Nucleus accumbens (tissue), 56 donors: ENCODE measurements around the gene MARS1.
"Not testable (repeated sequence)": the region's sequence is repeated elsewhere in the genome, so short reads cannot be mapped to it uniquely, and the experiment has no call there.

Experiments used
- DNase-seq, 56 donors: peaks; one replicate each; lab custom pipeline; 2025; lab: John Stamatoyannopoulos, UW

The MARS1 gene

DNA sequence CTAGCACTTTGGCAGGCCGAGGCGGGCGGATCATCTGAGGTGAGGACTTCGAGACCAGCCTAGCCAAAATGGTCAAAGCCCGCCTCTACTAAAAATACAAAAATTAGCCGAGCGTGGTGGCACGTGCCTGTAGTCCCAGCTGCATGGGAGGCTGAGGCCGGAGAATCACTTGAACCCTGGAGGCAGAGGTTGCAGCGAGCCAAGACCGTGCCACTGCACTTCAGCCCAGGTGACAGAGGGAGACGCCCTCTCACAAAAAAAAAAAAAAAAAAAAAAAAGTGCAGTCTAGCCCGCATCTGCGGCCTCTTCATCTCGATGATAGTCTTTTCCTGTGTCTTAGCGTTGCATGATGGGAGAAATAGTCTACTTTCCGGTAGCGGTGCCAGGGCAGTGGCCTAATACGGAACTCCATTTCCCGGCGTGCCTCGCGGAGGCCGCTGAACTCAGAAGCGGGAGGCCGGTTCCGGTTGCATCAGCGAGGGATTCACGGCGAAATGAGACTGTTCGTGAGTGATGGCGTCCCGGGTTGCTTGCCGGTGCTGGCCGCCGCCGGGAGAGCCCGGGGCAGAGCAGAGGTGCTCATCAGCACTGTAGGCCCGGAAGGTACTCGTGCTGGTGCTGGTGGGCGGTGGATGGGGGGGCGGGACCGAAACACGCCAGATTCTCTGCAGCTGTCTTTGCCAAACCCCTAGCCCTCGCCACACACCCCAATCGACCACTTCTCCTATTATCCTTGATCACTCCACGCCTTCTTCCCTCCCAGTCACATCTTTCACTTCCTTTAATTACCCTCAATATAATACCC lies at the start of gene MARS1:
TSS of gene MARS1 (plus strand) at position 472 of the 805 bp plus-strand sequence. CDS start at position 495, 23 bp downstream.
- DNase-seq, result peak; percentile 58 to 98 (median 90)

DNA sequence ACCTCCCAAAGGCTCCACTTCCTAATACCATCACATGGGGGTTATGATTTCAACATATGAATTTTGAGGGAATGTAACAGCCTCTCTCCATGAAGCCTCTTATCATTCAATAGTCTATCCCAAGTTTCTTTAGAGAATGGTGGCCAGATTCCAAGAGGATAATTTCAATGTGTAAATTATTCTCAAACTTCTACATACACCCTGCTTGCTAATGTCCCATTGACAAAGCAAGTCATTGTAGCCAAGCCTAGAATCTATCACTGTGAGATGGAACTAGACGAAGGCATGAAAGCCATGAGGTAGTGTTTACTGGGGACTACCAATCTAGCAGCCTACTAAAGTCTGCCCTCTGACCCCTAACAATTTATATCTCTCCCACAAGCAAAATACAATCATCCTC lies 49.5 kb upstream of the MARS1 start:
- DNase-seq, result no peak

DNA sequence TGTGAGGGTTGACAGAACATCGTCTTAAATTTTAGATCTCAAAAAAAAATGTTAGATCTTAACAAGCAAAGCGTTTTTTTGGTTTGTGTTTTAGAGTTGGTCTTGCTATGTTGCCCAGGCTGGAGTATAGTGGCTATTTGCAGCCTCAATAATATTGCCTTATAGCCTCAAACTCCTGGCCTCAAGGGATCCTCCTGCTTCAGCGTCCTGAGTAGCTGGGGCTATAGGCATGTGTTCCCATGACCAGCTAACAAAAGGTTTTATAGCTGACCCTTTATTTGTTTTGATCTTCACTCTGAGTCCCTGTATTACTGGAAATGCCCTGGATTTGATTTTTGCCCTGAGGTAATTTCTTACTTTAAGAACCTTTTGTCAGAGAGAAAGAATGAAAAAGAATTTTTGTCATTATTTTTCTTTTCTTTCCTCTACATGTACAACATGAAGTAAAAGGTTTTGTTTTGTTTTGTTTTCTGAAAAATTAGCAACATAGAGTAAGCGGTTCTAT lies 48.1 kb upstream of the MARS1 start:
- no peak for DNase-seq

DNA sequence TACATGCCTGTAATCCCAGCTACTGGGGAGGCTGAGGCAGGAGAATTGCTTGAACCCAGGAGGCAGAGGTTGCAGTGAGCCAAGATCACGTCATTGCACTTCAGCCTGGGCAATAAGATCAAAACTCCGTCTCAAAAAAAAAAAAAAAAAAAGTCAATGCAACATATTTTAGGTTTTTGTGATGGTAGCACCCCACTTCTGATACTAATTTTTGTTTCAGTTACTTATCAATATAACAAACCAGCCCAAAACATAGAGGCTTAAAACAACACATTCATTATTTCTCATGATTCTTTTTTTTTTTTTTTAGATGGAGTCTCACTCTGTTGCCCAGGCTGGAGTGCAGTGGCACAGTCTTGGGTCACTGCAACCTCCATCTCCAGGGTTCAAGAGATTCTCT lies 46.5 kb upstream of the MARS1 start:
- not testable (repeated sequence) for DNase-seq

DNA sequence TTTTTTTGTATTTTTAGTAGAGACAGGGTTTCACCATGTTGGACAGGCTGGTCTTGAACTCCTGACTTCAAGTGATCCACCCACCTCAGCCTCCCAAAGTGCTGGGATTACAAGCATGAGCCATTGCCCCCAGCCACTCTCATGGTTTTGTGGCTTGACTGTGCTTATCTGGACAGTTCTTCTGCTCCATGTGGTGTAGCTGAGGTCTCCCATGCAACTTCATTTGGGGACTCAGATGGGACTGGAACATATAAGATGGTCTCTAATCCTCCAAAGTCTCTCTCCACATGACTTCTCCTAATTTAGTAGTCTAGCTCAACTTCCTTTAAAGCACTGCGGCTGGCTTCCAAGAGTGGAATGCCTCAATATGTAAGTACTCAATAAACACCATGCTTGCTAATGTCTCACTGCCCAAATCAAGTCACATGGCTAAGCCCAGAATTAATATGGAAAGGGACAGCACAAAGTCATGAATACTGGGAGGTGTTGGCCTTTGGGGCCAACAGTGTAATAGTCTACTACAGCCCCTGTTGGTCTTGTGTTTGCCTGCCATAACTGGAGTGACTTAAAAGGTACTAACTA lies 45.9 kb upstream of the MARS1 start:
- DNase-seq, result no peak

DNA sequence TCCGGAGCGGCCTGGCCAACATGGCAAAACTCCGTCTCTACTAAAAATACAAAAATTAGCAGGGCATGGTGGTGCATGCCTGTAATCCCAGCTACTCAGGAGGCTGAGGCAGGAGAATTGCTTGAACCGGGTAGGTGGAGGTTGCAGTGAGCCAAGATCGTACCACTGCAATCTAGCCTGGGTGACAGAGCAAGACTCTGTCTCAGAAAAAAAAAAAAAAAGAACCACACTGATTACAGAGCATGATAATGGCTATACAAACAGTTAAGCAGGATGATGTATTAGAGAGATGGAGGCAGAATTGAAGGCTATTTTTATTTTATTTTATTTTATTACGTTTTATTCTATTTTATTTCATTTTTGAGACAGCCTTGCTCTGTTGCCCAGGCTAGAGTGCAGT lies 43.5 kb upstream of the MARS1 start:
- not testable (repeated sequence) for DNase-seq

DNA sequence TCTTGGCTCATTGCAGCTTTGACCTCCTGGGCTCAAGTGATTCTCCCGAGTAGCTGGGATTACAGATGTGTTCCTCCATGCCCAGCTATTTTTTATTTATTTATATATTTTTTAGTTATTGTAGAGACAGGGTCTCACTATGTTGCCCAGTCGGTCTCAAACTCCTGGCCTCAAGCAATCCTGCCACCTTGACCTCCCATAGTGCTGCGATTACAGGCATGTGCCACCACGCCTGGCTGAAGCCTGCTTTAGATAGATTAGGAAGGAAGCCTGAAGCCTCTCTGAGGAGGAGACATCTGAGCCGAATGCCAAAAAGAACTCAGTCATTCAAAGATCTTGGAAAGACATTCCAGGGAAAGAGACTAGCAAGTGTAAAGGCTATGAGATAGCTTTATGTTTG lies 43.1 kb upstream of the MARS1 start:
- DNase-seq, result no peak

DNA sequence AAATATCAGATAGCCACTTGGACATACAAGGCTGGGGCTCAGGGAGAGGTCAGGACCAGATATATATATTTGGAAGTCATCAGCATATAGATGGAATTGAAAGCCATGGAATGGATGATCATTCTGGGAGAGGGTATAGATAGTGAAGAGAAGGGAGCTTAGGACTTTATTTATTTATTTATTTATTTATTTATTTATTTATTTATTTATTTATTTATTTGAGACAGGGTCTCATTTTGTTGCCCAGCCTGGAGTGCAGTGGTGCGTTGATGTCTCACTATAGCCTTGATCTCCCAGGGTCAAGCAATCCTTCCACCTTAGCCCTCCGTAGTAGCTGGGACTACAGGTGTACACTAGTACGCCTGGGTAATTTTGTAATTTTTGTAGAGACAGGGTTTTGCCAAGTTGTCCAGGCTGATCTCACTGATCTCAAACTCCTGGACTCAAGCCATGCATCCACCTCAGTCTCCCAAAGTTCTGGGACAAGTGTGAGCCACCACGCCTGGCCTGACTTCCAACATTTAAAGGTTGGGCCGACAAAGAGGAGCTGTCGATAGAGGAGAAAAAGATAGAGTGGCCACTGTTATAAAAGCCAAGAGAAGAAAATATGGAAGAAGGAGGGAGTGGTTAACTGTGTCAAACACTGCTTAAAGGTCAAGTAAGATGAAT lies 41.4 kb upstream of the MARS1 start:
- DNase-seq, result no peak

DNA sequence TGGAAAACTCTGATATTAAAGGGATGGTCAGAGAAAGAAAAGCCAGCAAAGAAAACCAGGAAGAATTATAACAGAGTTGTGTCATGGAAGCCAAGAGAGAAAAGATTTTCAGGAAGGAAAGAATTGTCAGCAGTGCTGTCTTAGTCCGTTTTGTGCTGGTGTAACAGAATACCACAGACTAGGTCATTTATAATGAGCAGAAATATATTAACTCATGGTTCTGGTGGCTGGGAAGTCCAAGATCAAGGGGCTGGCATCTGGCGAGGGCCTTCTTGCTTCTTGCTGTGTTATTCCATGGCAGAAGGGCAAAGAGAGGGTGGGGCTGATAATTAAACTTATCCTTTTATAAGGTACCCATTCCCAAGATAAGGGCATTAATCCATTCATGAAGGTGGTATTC lies 39.2 kb upstream of the MARS1 start:
- DNase-seq, result no peak

DNA sequence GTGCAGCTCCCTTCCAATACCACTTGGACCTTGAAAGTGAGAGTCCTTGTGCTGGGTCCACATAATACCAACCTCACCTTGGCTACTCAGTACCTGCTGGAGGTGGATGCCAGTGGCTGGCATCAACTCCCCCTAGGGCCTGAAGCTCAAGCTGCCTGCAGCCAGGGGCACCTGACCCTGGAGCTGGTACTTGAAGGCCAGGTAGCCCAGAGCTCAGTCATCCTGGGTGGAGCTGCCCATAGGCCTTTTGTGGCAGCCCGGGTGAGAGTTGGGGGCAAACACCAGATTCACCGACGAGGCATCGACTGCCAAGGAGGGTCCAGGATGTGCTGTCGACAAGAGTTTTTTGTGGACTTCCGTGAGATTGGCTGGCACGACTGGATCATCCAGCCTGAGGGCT lies 38.5 kb upstream of the MARS1 start:
- DNase-seq, result no peak

DNA sequence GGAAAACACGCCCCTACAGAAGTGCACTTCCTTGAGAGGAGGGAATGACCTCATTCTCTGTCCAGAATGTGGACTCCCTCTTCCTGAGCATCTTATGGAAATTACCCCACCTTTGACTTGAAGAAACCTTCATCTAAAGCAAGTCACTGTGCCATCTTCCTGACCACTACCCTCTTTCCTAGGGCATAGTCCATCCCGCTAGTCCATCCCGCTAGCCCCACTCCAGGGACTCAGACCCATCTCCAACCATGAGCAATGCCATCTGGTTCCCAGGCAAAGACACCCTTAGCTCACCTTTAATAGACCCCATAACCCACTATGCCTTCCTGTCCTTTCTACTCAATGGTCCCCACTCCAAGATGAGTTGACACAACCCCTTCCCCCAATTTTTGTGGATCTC lies 37.8 kb upstream of the MARS1 start:
- DNase-seq, result no peak

DNA sequence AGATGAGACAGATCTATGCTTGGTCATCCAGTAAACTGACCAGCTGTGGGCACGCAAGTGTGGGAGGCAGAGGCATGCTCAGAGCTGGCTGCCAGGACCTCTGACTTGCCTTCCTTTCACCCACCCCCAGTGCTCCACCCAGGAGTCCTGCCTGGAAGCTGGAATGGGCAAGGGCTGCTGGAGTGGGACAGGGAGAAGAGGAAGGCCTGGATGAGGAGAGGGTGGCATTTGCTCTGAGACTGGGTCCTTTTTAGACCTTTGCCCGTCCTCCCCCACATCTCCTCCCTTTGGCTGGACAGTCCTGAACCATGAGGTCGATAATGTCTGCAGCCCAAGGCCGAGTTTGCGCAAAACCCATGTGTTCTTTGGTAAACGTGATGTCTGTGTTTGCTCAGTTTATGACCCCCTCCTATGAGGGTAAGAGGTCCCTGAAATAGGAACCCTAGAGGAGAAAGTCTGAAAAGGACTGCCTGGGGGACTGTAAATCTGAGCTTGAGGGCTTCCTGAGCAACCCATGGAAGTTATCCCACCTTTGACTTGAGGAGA lies 36.6 kb upstream of the MARS1 start:
- DNase-seq, result no peak

DNA sequence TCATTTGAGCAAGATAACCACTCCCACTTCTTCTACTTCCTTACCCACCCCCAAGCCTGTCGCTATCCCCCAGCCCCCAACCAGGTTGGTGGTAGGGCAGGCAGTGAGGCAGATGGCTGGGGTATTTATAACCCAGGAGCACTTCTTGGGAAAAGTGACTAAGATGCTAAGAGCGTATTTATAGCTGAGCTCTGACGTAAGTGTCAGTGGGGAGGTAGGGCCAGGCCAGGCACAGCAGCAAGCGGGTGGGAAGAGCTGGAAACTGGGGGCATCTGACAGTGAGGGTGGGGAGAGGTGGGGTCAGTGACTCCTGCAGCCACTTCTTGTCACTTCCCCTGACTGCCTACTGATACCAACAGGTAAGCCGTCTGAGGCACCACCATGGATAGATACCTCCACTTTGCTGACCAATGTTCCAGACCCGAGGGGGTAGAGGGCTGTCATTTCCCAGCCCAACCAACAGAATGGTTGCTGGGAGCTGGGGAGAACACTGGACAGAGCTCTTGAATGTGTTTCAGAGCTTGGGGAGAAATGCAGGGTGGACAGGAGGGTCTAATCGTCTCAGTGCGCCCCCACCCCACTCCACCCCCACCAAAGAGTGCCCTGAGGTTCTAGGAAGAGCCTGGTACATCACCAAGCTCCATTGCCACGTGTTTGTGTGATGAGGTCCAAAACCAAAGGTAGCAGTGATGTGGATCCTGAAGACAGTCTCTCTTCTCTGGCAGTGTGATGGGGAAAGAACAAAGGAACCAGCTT lies 35.5 kb upstream of the MARS1 start:
- DNase-seq, result peak in 32 of 56 donors; percentile 6 to 79 (median 34)

DNA sequence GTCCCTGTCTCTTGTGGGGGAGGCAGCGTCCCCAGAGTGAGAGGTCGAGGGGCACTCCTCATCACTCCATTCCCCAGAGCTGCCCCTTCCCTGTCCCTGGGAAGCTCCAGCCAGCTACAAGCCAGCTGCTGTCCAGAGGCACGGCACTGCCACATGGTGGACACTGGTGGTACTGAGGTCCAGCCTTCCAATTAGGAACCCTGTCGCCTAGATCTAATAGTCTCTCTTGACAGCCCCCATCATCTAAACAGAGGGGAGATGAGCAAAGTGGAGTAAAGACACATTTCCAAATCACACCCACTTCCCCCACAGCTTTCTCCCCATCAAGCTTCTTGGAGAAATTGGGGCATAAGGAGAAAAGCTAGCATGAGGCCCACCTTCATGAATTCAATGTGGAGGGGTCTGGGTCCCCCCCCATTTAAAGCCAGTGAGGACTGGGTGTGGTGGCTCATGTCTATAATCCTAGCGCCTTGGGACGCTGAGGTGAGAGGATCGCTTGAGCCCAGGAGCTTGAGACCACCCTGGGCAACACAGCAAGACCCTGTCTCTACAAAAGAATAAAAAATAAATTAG lies 34.8 kb upstream of the MARS1 start:
- peak in 51 of 56 donors; percentile 9 to 85 (median 49) for DNase-seq

DNA sequence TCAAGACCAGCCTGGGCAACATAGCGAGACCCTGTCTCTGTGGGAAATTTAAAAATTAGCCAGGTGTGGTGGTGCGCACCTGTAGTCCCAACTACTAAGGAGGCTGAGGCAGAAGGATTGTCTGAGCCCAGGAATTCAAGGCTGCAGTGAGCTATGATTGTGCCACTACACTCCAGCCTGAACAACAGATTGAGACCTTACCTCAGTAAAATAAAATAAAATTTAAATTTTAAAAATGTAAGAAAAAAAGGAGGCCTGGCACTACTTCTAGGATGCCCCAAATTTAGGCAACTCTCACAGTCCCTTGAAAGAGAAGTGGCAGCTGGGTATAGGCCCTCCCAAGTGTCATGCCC lies 33.7 kb upstream of the MARS1 start:
- no peak for DNase-seq

DNA sequence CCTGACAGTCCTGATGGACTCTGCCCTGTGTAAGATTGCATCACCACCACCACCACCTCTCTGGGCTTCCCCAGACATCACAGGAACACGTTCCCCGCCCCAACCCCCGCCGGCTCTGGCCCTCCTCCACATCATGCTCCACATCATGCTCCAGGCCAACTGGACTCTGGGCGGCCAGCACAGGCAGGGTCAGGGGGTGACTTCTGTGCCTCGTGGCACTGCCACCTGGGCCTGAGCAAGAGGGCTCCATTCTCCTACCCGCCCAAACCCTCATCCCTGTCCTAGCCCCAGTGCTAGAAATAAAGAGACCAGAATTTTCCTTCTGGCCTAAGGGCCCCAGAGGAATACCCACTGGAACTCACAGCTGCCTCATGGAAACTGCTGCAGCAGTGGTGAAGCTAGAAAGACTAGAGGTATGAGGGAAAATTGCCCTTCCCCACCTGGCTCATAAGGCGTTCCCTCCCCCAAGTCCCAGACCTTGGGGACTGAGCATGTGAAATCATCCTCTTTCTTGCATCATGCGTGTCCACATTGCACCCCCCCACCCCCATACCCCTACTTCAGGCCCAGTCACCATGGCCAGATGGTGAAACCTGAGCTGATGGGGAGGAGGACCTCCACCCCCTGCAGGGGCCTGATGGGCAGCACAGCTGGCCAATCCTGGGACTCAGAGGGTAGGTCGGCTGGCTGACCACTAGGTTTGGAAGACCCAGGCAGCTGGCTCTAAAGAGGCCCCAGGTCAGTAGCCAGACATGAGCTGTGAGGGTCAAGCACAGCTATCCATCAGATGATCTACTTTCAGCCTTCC lies 33.1 kb upstream of the MARS1 start, which contains the start of gene INHBE:
TSS of gene INHBE (plus strand) at position 742 of the 808 bp plus-strand sequence. CDS start 230 bp downstream, outside the sequence.
- DNase-seq, result no peak

DNA sequence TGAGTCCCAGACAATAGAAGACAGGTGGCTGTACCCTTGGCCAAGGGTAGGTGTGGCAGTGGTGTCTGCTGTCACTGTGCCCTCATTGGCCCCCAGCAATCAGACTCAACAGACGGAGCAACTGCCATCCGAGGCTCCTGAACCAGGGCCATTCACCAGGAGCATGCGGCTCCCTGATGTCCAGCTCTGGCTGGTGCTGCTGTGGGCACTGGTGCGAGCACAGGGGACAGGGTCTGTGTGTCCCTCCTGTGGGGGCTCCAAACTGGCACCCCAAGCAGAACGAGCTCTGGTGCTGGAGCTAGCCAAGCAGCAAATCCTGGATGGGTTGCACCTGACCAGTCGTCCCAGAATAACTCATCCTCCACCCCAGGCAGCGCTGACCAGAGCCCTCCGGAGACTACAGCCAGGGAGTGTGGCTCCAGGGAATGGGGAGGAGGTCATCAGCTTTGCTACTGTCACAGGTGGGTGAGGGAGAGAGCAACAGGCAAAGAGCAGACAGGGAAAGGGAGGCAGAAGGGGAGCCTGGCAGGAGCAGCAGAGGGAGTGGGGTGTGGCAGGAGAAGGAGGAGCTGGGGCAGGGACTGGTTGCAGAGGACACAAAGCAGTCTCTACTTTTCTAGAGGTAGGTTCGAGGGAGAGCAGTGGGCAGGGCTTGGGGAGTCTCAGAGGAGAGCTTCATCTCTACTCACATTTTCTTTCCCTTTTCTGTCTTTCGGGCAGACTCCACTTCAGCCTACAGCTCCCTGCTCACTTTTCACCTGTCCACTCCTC lies 32.3 kb upstream of the MARS1 start:
- DNase-seq, result no peak

DNA sequence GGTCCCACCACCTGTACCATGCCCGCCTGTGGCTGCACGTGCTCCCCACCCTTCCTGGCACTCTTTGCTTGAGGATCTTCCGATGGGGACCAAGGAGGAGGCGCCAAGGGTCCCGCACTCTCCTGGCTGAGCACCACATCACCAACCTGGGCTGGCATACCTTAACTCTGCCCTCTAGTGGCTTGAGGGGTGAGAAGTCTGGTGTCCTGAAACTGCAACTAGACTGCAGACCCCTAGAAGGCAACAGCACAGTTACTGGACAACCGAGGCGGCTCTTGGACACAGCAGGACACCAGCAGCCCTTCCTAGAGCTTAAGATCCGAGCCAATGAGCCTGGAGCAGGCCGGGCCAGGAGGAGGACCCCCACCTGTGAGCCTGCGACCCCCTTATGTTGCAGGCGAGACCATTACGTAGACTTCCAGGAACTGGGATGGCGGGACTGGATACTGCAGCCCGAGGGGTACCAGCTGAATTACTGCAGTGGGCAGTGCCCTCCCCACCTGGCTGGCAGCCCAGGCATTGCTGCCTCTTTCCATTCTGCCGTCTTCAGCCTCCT lies 31.6 kb upstream of the MARS1 start:
- peak in 12 of 56 donors; percentile 3 to 41 (median 10) for DNase-seq
